Measurements from ENCODE around the gene GATAD2A.

Gene GATAD2A

DNA sequence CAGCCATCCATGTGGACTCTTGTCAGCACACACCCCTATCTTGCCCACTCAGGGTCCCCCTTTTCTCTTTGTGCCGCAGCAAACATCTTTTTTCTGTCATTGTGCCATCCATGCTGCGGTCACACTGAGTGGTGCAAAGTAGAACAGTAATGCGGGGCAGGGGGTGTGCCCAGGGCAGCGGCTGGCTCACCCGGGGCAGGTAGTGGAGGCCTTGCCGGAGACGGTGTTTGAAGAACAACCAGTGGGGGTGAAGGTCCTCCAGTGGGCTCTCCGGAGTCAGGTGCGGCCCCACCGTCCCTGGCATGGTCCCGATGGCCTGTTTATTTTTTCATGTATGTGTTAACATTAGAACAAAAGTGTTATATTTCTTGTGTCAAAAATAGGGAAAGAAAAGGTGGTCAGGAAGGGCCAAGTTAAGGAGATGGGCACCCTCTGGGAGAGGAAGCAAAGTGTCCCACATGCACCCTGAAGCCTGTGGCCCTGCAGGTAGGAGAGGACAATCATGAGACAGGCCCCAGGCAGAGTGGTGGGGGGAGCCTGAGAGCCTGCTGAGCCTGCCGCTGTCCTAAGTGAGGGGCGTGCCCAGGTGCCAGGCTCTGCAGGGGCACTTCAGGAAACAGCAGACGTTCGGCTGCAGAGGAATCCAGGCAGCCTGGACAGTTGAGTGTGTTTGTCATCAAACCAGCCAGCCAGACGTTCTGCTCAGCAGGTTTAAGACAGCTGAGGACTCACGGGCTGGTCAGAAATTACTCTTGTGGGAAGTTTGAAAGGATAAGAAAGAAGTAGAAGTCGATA is 97.5 kb downstream of the GATAD2A start:
- Histone ChIP-seq H3K4me1 (ENCODE audit: insufficient read depth, insufficient read length) (peaks cover 11% of the 10 kb centered on the region), H3K9me3 (ENCODE audit: insufficient read depth, low read length) (no peaks in the 10 kb centered on the region), H3K9ac (ENCODE audit: insufficient read length, low read depth) (no peak overlapping the region), H3K27me3 (ENCODE audit: insufficient read depth, insufficient read length) (no peaks in the 10 kb centered on the region), H3K36me3 (ENCODE audit: insufficient read depth, insufficient read length, low read length) (peaks cover 97% of the 10 kb centered on the region), H3K4me3 (ENCODE audit: insufficient read length, low read depth) (no peak overlapping the region)
- no peak for DNase-seq (ENCODE audit: low read depth, low spot score)
- TF ChIP-seq ZNF274 (IDR thresholded peaks at IDR 0.05; ENCODE audit: low read depth, low read length) (no peak), YY1 (IDR thresholded peaks at IDR 0.05; ENCODE audit: insufficient read depth, insufficient read length) (no peak), SUZ12 (IDR thresholded peaks at IDR 0.05; ENCODE audit: extremely low read depth, insufficient read depth, insufficient read length) (no peak)

- TF ChIP-seq SUZ12 (IDR thresholded peaks at IDR 0.05; ENCODE audit: extremely low read depth, insufficient read depth, insufficient read length) (no peak), YY1 (IDR thresholded peaks at IDR 0.05; ENCODE audit: insufficient read depth, insufficient read length) (no peak), ZNF274 (IDR thresholded peaks at IDR 0.05; ENCODE audit: low read depth, low read length) (no peak)
- H3K9ac ChIP-seq (ENCODE audit: insufficient read length, low read depth): no peak overlapping the region
- H3K4me3 ChIP-seq (ENCODE audit: insufficient read length, low read depth): no peak overlapping the region
- H3K36me3 ChIP-seq (ENCODE audit: insufficient read depth, insufficient read length, low read length): peaks cover 87% of the 10 kb centered on the region
- no peak for DNase-seq (ENCODE audit: low read depth, low spot score)
- H3K9me3 ChIP-seq (ENCODE audit: insufficient read depth, low read length): no peaks in the 10 kb centered on the region
- H3K27me3 ChIP-seq (ENCODE audit: insufficient read depth, insufficient read length): no peaks in the 10 kb centered on the region
- H3K4me1 ChIP-seq (ENCODE audit: insufficient read depth, insufficient read length): peaks cover 13% of the 10 kb centered on the region
Observed at GRCh38 chr19:19504754-19505668, 99.5 kb downstream of the GATAD2A start.

- Histone ChIP-seq H3K4me1 (ENCODE audit: insufficient read depth, insufficient read length) (peaks cover 17% of the 10 kb centered on the region), H3K36me3 (ENCODE audit: insufficient read depth, insufficient read length, low read length) (peaks cover 79% of the 10 kb centered on the region), H3K9me3 (ENCODE audit: insufficient read depth, low read length) (no peaks in the 10 kb centered on the region), H3K27me3 (ENCODE audit: insufficient read depth, insufficient read length) (no peaks in the 10 kb centered on the region), H3K9ac (ENCODE audit: insufficient read length, low read depth) (no peak overlapping the region), H3K4me3 (ENCODE audit: insufficient read length, low read depth) (no peak overlapping the region)
- DNase-seq (ENCODE audit: low read depth, low spot score): no peak
- TF ChIP-seq ZNF274 (IDR thresholded peaks at IDR 0.05; ENCODE audit: low read depth, low read length): no peak
Observed at GRCh38 chr19:19505669-19506326, 100.3 kb downstream of the GATAD2A start.

DNA sequence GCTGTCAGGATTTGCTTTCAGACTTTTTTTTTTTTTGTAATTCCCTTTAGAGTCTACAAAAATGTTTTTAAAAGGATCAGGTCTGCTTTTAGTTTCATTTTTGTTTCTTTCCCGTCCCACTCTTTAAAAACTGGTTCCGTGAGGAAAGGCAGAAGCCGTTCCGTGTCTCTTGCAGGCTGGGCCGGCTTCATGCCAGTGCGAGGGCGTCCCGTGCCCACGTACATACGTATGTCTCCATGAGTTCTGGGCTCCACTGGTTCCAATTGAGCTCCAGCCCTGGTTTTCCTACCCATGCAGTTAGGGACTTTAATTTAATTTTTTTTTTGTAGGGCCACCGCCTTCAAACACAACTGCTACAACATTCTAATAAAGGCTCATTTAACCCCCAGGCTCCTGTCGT is 101.1 kb downstream of the GATAD2A start:
- Histone ChIP-seq H3K36me3 (ENCODE audit: insufficient read depth, insufficient read length, low read length) (peaks cover 71% of the 10 kb centered on the region), H3K27me3 (ENCODE audit: insufficient read depth, insufficient read length) (no peaks in the 10 kb centered on the region), H3K4me3 (ENCODE audit: insufficient read length, low read depth) (no peak overlapping the region), H3K9ac (ENCODE audit: insufficient read length, low read depth) (no peak overlapping the region), H3K9me3 (ENCODE audit: insufficient read depth, low read length) (no peaks in the 10 kb centered on the region), H3K4me1 (ENCODE audit: insufficient read depth, insufficient read length) (peaks cover 14% of the 10 kb centered on the region)
- TF ChIP-seq YY1 (IDR thresholded peaks at IDR 0.05; ENCODE audit: insufficient read depth, insufficient read length) (no peak), SUZ12 (IDR thresholded peaks at IDR 0.05; ENCODE audit: extremely low read depth, insufficient read depth, insufficient read length) (no peak), ZNF274 (IDR thresholded peaks at IDR 0.05; ENCODE audit: low read depth, low read length) (no peak)
- DNase-seq (ENCODE audit: low read depth, low spot score): no peak

GRCh38 chr19:19507354-19507753 is 101.9 kb downstream of the GATAD2A start:
- Histone ChIP-seq H3K4me3 (ENCODE audit: insufficient read length, low read depth) (no peak overlapping the region), H3K27me3 (ENCODE audit: insufficient read depth, insufficient read length) (no peaks in the 10 kb centered on the region), H3K9me3 (ENCODE audit: insufficient read depth, low read length) (no peaks in the 10 kb centered on the region), H3K9ac (ENCODE audit: insufficient read length, low read depth) (no peak overlapping the region), H3K36me3 (ENCODE audit: insufficient read depth, insufficient read length, low read length) (peaks cover 63% of the 10 kb centered on the region), H3K4me1 (ENCODE audit: insufficient read depth, insufficient read length) (peaks cover 14% of the 10 kb centered on the region)
- no peak for DNase-seq (ENCODE audit: low read depth, low spot score)
- TF ChIP-seq YY1 (IDR thresholded peaks at IDR 0.05; ENCODE audit: insufficient read depth, insufficient read length) (no peak), ZNF274 (IDR thresholded peaks at IDR 0.05; ENCODE audit: low read depth, low read length) (no peak), SUZ12 (IDR thresholded peaks at IDR 0.05; ENCODE audit: extremely low read depth, insufficient read depth, insufficient read length) (no peak)

- Histone ChIP-seq H3K36me3 (ENCODE audit: insufficient read depth, insufficient read length, low read length) (peaks cover 55% of the 10 kb centered on the region), H3K27me3 (ENCODE audit: insufficient read depth, insufficient read length) (no peaks in the 10 kb centered on the region), H3K9me3 (ENCODE audit: insufficient read depth, low read length) (no peaks in the 10 kb centered on the region), H3K4me3 (ENCODE audit: insufficient read length, low read depth) (no peak overlapping the region), H3K9ac (ENCODE audit: insufficient read length, low read depth) (no peak overlapping the region), H3K4me1 (ENCODE audit: insufficient read depth, insufficient read length) (peaks cover 14% of the 10 kb centered on the region)
- no peak for DNase-seq (ENCODE audit: low read depth, low spot score)
- TF ChIP-seq ZNF274 (IDR thresholded peaks at IDR 0.05; ENCODE audit: low read depth, low read length): no peak
- no peak for TF ChIP-seq YY1 (IDR thresholded peaks at IDR 0.05; ENCODE audit: insufficient read depth, insufficient read length)
- no peak for TF ChIP-seq SUZ12 (IDR thresholded peaks at IDR 0.05; ENCODE audit: extremely low read depth, insufficient read depth, insufficient read length)
Observed at GRCh38 chr19:19508217-19508616, 102.7 kb downstream of the GATAD2A start.

GRCh38 chr19:19510432-19510831 is 105.0 kb downstream of the GATAD2A start:
- H3K9me3 ChIP-seq (ENCODE audit: insufficient read depth, low read length): no peaks in the 10 kb centered on the region
- H3K36me3 ChIP-seq (ENCODE audit: insufficient read depth, insufficient read length, low read length): peaks cover 41% of the 10 kb centered on the region
- H3K27me3 ChIP-seq (ENCODE audit: insufficient read depth, insufficient read length): no peaks in the 10 kb centered on the region
- no peak for DNase-seq (ENCODE audit: low read depth, low spot score)
- H3K4me3 ChIP-seq (ENCODE audit: insufficient read length, low read depth): no peak overlapping the region
- H3K9ac ChIP-seq (ENCODE audit: insufficient read length, low read depth): no peak overlapping the region
- peaks cover 19% of the 10 kb centered on the region for H3K4me1 ChIP-seq (ENCODE audit: insufficient read depth, insufficient read length)
- TF ChIP-seq YY1 (IDR thresholded peaks at IDR 0.05; ENCODE audit: insufficient read depth, insufficient read length): no peak
- no peak for TF ChIP-seq ZNF274 (IDR thresholded peaks at IDR 0.05; ENCODE audit: low read depth, low read length)
- TF ChIP-seq SUZ12 (IDR thresholded peaks at IDR 0.05; ENCODE audit: extremely low read depth, insufficient read depth, insufficient read length): no peak

Measured in NT2/D1 (cell line).